GM18861 (cell line): ENCODE results near the gene PSMD13.
"Not testable (repeated sequence)": the region's sequence is repeated elsewhere in the genome, so short reads cannot be mapped to it uniquely, and the experiment has no call there.

Source experiments
- ATAC-seq: cut with Tn5 transposase; IDR thresholded peaks from one replicate; pipeline ENCODE4 v1.9.1; 2021; ENCODE audit not compliant: unreplicated experiment

Gene PSMD13

GRCh38 chr11:236774-237767 is at the start of gene PSMD13:
Gene PSMD13, plus strand, starts transcription at chr11:236976. Its CDS starts 74 bp downstream, at chr11:237050.
- ATAC-seq, result peak; percentile 71

GRCh38 chr11:189200-189783 is 47.5 kb upstream of the PSMD13 start:
- ATAC-seq, result not testable (repeated sequence)

GRCh38 chr11:189843-190311 is 46.9 kb upstream of the PSMD13 start:
- ATAC-seq, result peak; percentile 87

GRCh38 chr11:190546-190945 is 46.2 kb upstream of the PSMD13 start:
- not testable (repeated sequence) for ATAC-seq

- ATAC-seq, result not testable (repeated sequence)
Measured at GRCh38 chr11:191490-192478, 45.0 kb upstream of the PSMD13 start.

- ATAC-seq, result not testable (repeated sequence)
Measured at GRCh38 chr11:192674-193128, 44.1 kb upstream of the PSMD13 start, which contains the start of gene SCGB1C1. Gene SCGB1C1, plus strand, starts transcription at chr11:193078. Its CDS starts 22 bp downstream, at chr11:193100.

GRCh38 chr11:193481-193880 is 43.3 kb upstream of the PSMD13 start:
- ATAC-seq, result not testable (repeated sequence)

GRCh38 chr11:196786-197731 is 39.7 kb upstream of the PSMD13 start:
- no peak for ATAC-seq

GRCh38 chr11:197741-198235 is 39.0 kb upstream of the PSMD13 start:
- ATAC-seq, result no peak

- ATAC-seq, result no peak
Measured at GRCh38 chr11:198236-198806, 38.5 kb upstream of the PSMD13 start.

GRCh38 chr11:199004-199581 is 37.7 kb upstream of the PSMD13 start:
- ATAC-seq, result no peak

- ATAC-seq, result no peak
Measured at GRCh38 chr11:199782-200181, 37.0 kb upstream of the PSMD13 start.

- ATAC-seq, result no peak
Measured at GRCh38 chr11:200224-201003, 36.4 kb upstream of the PSMD13 start.

- no peak for ATAC-seq
Measured at GRCh38 chr11:201966-202365, 34.8 kb upstream of the PSMD13 start.

- no peak for ATAC-seq
Measured at GRCh38 chr11:202490-202889, 34.3 kb upstream of the PSMD13 start.

GRCh38 chr11:203056-203944 is 33.5 kb upstream of the PSMD13 start:
- ATAC-seq, result no peak
